Melanocyte of skin (primary cell): Measurements from ENCODE around the gene TMEM225. TPM values are rescaled to one million over a fixed set of nuclear protein-coding genes. Genes with fewer than 3 reads are reported as not detected.

Experiments used
- total RNA-seq, 2 donors: library from RNA; depleted of rRNA; stranded (reverse); fragments of >200 nt; gene quantifications; 2 replicates each; pipeline ENCODE4 v1.2.3, GENCODE V29; 2012

TMEM225 gene, protein sequence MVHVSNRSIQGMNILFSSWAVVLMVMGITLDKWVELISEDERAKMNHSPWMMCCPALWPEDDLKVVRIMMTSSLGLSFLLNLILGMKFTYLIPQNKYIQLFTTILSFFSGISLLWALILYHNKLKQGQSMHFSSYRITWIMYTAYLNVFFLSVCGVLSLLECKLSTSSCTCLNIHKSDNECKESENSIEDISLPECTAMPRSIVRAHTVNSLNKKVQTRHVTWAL
- not detected for total RNA-seq

DNA sequence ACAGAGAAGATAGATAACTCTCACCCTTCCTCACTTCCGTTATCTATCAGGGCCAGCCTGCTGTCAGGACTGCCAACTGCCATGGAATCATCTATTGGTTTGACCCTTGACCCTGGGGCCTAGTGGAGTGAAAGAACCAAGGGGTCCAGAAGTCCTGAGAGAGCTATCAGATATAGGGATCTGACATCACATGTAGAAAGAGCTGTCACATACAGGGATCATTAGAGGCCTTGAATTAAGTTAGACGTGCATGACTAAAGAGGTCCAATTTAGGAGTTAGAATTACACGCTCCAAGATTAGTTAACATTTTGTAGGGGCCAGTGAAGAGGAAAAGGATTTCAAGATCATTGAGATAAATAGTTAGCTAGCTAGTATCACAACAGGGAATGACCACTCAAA, at the start of gene TMEM225:
Gene TMEM225, minus strand, starts transcription at position 101 of the 400 bp plus-strand sequence. CDS start 245 bp downstream, outside the sequence.

DNA sequence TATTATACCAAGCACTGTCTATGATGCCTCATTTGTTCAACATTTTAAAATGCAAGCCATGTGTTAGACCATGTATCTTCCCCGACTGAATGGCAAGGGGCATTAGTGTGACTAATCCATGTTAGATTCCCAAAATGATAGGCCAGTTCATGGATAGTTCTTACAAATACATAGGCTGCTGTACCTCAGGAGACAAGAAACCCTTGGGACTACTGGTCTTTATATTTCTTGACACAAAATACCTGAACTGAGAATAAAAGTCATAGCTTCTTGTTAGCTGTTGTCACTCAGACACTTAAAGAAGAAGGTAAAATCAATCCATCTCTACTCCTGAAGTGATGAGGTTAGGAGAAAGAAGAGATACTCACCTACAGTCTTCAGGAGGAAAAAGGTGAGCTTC, 16.4 kb upstream of the TMEM225 start, which contains the start of gene OR8D4:
Gene OR8D4, plus strand, starts transcription at position 301 of the 400 bp plus-strand sequence. CDS start 4,265 bp downstream, outside the sequence.

Other genes with a start within 250 kb of the TMEM225 start
- gene SCN3B, start 231.0 kb downstream of the TMEM225 start, total RNA-seq = under 1 TPM; under 0.01 TPM
- 1 to 10 TPM; 4.1 to 7.3 TPM for gene ZNF202, start 144.0 kb downstream of the TMEM225 start, total RNA-seq
- gene OR6X1, start 131.2 kb downstream of the TMEM225 start, total RNA-seq = not detected
- not detected for gene OR6M1, start 79.3 kb downstream of the TMEM225 start, total RNA-seq
- gene OR8D4, start 16.5 kb upstream of the TMEM225 start, total RNA-seq = not detected
- not detected for gene OR4D5, start 53.9 kb upstream of the TMEM225 start, total RNA-seq
- not detected for gene OR6T1, start 58.2 kb upstream of the TMEM225 start, total RNA-seq
- gene OR10S1, start 92.1 kb upstream of the TMEM225 start, total RNA-seq = not detected
- not detected for gene OR10G6, start 109.5 kb upstream of the TMEM225 start, total RNA-seq
- gene OR10G4, start 127.3 kb upstream of the TMEM225 start, total RNA-seq = not detected
- not detected for gene OR10G9, start 137.3 kb upstream of the TMEM225 start, total RNA-seq
- gene OR10G8, start 141.1 kb upstream of the TMEM225 start, total RNA-seq = not detected
- gene OR10G7, start 155.7 kb upstream of the TMEM225 start, total RNA-seq = not detected
- gene VWA5A, start 229.8 kb upstream of the TMEM225 start, total RNA-seq = 1 to 10 TPM; 8.6 to 9.3 TPM